Epithelial cell of proximal tubule (primary cell): ENCODE measurements around the gene AKAP9. TPM values are rescaled to one million over a fixed set of nuclear protein-coding genes. Genes with fewer than 3 reads are reported as not detected.

Experiments
- DNase-seq: peaks from one replicate; pipeline ENCODE4 v3.0.0-alpha.2; 2011; ENCODE audit warnings: low read depth
- H3K4me3 ChIP-seq: 2 replicates; pipeline ENCODE4 v1.5.1; 2011; ENCODE audit warnings: low read depth, mild to moderate bottlenecking, low read length
- total RNA-seq: library from RNA; depleted of rRNA; stranded (reverse); fragments of >200 nt; gene quantifications from 2 replicates; pipeline ENCODE4 v1.2.3, GENCODE V29; 2015
- TF ChIP-seq, protein P1 (sequence below): conservative IDR thresholded peaks from 2 replicates; pipeline ENCODE4 v1.5.1; 2012; ENCODE audit warnings: low read depth, mild to moderate bottlenecking, low read length

Gene AKAP9
- total RNA-seq, 1 donor from 2014 or later: 19.6 TPM

- no peak overlapping the region for H3K4me3 ChIP-seq
- no peak for DNase-seq
- TF ChIP-seq, protein P1, sequence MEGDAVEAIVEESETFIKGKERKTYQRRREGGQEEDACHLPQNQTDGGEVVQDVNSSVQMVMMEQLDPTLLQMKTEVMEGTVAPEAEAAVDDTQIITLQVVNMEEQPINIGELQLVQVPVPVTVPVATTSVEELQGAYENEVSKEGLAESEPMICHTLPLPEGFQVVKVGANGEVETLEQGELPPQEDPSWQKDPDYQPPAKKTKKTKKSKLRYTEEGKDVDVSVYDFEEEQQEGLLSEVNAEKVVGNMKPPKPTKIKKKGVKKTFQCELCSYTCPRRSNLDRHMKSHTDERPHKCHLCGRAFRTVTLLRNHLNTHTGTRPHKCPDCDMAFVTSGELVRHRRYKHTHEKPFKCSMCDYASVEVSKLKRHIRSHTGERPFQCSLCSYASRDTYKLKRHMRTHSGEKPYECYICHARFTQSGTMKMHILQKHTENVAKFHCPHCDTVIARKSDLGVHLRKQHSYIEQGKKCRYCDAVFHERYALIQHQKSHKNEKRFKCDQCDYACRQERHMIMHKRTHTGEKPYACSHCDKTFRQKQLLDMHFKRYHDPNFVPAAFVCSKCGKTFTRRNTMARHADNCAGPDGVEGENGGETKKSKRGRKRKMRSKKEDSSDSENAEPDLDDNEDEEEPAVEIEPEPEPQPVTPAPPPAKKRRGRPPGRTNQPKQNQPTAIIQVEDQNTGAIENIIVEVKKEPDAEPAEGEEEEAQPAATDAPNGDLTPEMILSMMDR: no peak
Measured at GRCh38 chr7:92108821-92109220, 168.2 kb downstream of the AKAP9 start.

DNA sequence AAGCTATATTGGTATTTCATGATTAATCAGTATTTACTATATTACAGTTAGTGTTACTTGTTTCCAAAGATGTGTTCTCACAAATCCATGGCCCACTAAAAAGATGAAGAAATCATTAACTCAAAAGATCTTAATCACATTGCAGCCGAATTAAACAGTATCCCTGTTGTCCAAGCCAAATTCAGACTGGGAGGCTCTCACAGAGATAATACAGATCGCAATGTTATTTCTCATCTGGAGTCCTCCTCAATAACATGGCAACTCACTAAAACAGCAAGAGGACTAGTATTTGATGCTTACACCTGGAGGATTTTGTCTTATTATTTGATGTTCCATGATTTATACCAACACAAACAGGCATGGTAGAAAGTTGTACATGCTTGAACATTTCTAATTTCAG lies 170.2 kb downstream of the AKAP9 start:
- DNase-seq: no peak
- H3K4me3 ChIP-seq: no peak overlapping the region
- TF ChIP-seq, protein P1: no peak

GRCh38 chr7:92115821-92116220 lies 175.2 kb downstream of the AKAP9 start:
- H3K4me3 ChIP-seq: no peak overlapping the region
- DNase-seq: no peak
- TF ChIP-seq, protein P1: no peak

GRCh38 chr7:92116949-92117348 lies 176.3 kb downstream of the AKAP9 start:
- TF ChIP-seq, protein P1: no peak
- H3K4me3 ChIP-seq: no peak overlapping the region
- DNase-seq: no peak

DNA sequence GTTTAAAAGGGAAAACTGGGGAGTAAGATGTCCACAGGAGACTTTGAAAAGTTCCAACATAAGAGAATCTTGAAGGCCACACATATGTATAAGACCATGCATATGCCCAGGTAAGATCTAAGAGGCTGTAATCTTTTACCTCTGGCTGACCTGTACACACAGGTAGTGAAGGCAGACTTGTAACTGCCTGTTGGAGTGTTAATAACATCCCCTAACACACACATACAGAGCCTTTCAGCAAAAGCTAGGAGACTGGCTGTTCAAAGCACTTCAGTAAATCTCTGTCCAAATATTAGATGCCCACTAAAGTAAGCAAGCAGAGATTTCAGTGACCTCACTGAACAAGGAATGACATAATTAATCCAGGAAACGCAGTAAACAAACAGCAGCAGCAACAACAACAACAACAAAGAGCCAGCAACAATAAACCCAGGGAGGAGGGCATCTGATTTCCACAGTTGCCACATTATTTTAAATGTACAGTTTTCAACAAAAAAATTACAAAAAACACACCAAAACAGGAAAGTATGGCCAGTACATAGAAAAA lies 178.6 kb downstream of the AKAP9 start:
- no peak overlapping the region for H3K4me3 ChIP-seq
- TF ChIP-seq, protein P1: no peak
- DNase-seq: no peak

- DNase-seq: no peak
- H3K4me3 ChIP-seq: no peak overlapping the region
- TF ChIP-seq, protein P1: no peak
Measured at GRCh38 chr7:92121681-92122080, 181.0 kb downstream of the AKAP9 start.

- H3K4me3 ChIP-seq: no peak overlapping the region
- TF ChIP-seq, protein P1: no peak
- DNase-seq: no peak
Measured at GRCh38 chr7:92131093-92131492, 190.4 kb downstream of the AKAP9 start.
